Testis (tissue), 3 donors: Measurements from ENCODE around the gene IQGAP1. TPM values are rescaled to one million over a fixed set of nuclear protein-coding genes. Genes with fewer than 3 reads are reported as not detected.
"Not testable (repeated sequence)": the region's sequence is repeated elsewhere in the genome, so short reads cannot be mapped to it uniquely, and the experiment has no call there.

Source experiments
- DNase-seq: peaks from one replicate; pipeline ENCODE4 v3.0.0-alpha.2; 2019
- H3K27ac ChIP-seq, 2 donors: fragments of 200-600 bp; sonication (generic); one replicate each; pipeline ENCODE4 v1.5.1; 2019
- H3K27me3 ChIP-seq: fragments of 200-600 bp; sonication (generic); one replicate; pipeline ENCODE4 v1.5.1; 2019
- H3K36me3 ChIP-seq: fragments of 200-600 bp; sonication (generic); one replicate; pipeline ENCODE4 v1.5.1; 2017; ENCODE audit warnings: low read depth; ENCODE audit errors: missing control alignments
- H3K4me1 ChIP-seq: fragments of 200-600 bp; sonication (generic); one replicate; pipeline ENCODE4 v1.5.1; 2019
- H3K4me3 ChIP-seq, 2 donors: fragments of 200-600 bp; sonication (generic); one replicate each; pipeline ENCODE4 v1.5.1; 2017 to 2019
- H3K9me3 ChIP-seq: fragments of 200-600 bp; sonication (generic); one replicate; pipeline ENCODE4 v1.5.1; 2017
- POLR2A ChIP-seq: fragments of 450-650 bp; IDR thresholded peaks from one replicate; pipeline ENCODE4 v1.6.1; 2017; ENCODE audit warnings: antibody characterized with exemption, mild to moderate bottlenecking, moderate library complexity
- WGBS, 2 donors: methylation state at CpG; one replicate each; pipeline ENCODE4 v1.1.5; 2018; 5-methylcytosine and 5-hydroxymethylcytosine counted together
- intact Hi-C: fragments of 100-400 bp; cut with DNase I; formaldehyde crosslinking; loops from one replicate; pipeline ENCODE4 v1.15.1; 2023; ENCODE audit warnings: low total_unique reads
- polyA plus RNA-seq: library from polyadenylated mRNA; stranded (reverse); fragments of 350-450 nt; fragmentation: Illumina TruSeq; extraction: RNeasy Lipid Tissue Mini Kit (QIAGEN cat#74804); gene quantifications from one replicate; pipeline ENCODE4 v1.2.3, GENCODE V29; 2014; ENCODE audit warnings: low read depth, low replicate concordance; ENCODE audit not compliant: insufficient read depth
- total RNA-seq, 2 donors: library from RNA; depleted of rRNA; stranded (reverse); fragments of >200 nt; gene quantifications; one replicate each; pipeline ENCODE4 v1.2.3, GENCODE V29; 2016
- TF ChIP-seq, protein P1 (sequence below), 3 experiments: fragments of 450-650 bp in 2 of 3; fragments of 200-600 bp in 1 of 3; sonication (generic) in 1 of 3; IDR thresholded peaks; one replicate each; pipeline ENCODE4 v1.5.1; 2016 to 2019; ENCODE audit warnings: antibody characterized with exemption in 3 of 3, mild to moderate bottlenecking in 2 of 3, moderate library complexity in 1 of 3

IQGAP1 gene
- total and polyA plus RNA-seq, 3 donors from 2014 or later: 44.4 to 102 (median 86.9) TPM

DNA sequence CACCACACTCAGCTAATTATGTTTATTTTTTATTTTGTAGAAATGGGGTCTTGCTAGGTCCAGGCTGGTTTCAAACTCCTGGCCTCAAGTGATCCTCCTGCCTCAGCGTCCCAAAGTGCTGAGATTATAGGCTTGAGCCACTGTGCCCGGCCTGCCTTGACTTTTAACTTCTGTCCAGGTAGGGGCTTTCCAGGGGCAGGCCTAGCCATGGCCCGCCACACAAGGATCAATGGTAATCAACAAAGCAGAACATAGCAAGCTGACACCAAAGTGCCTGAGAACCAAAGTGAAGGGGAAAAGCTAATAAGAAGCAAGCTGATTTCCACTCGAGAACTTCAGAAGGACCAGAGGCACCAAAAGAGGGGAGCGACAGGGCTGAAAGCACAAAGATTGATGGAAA, 132.3 kb downstream of the IQGAP1 start:
- H3K9me3 ChIP-seq: no peaks in the 10 kb centered on the region
- no peaks in the 10 kb centered on the region for H3K27me3 ChIP-seq
- H3K36me3 ChIP-seq: no peaks in the 10 kb centered on the region
- no peak for DNase-seq
- H3K27ac ChIP-seq: no peak overlapping the region
- intact Hi-C loops: no loop called here
- 92 to 93% methylated on average over 5 of the region's 5 CpGs for WGBS, 2 donors
- no peaks in the 10 kb centered on the region for H3K4me1 ChIP-seq
- TF ChIP-seq, protein P1, sequence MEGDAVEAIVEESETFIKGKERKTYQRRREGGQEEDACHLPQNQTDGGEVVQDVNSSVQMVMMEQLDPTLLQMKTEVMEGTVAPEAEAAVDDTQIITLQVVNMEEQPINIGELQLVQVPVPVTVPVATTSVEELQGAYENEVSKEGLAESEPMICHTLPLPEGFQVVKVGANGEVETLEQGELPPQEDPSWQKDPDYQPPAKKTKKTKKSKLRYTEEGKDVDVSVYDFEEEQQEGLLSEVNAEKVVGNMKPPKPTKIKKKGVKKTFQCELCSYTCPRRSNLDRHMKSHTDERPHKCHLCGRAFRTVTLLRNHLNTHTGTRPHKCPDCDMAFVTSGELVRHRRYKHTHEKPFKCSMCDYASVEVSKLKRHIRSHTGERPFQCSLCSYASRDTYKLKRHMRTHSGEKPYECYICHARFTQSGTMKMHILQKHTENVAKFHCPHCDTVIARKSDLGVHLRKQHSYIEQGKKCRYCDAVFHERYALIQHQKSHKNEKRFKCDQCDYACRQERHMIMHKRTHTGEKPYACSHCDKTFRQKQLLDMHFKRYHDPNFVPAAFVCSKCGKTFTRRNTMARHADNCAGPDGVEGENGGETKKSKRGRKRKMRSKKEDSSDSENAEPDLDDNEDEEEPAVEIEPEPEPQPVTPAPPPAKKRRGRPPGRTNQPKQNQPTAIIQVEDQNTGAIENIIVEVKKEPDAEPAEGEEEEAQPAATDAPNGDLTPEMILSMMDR (IDR thresholded peaks at IDR 0.05): no peak
- TF ChIP-seq POLR2A: no peak
- no peak overlapping the region for H3K4me3 ChIP-seq

DNA sequence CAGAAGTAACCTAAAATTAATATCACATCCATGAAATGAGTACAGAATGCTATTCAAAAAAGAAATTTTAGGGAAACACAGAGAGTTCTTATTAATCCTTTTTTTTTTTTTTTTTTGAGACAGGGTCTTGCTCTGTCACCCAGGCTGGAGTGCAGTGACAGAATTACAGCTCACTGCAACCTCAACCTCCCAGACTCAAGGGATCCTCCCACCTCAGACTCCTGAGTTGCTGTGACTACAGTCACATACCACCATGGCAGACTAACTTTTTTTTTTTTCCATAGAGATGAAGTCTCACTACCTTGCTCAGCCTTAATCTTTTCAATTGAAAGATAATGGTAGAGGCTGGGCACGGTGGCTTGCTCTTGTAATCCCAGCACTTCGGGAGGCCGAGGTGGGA, 135.3 kb downstream of the IQGAP1 start:
- Histone ChIP-seq H3K9me3 (no peaks in the 10 kb centered on the region), H3K36me3 (no peaks in the 10 kb centered on the region), H3K4me1 (no peaks in the 10 kb centered on the region), H3K27ac (no peak overlapping the region), H3K27me3 (no peaks in the 10 kb centered on the region), H3K4me3 (no peak overlapping the region)
- TF ChIP-seq POLR2A: no peak
- TF ChIP-seq, protein P1 (IDR thresholded peaks at IDR 0.05): no peak
- DNase-seq: no peak
- WGBS, 2 donors: 87 to 98% methylated on average over 3 of the region's 3 CpGs
- intact Hi-C loops: no loop called here

DNA sequence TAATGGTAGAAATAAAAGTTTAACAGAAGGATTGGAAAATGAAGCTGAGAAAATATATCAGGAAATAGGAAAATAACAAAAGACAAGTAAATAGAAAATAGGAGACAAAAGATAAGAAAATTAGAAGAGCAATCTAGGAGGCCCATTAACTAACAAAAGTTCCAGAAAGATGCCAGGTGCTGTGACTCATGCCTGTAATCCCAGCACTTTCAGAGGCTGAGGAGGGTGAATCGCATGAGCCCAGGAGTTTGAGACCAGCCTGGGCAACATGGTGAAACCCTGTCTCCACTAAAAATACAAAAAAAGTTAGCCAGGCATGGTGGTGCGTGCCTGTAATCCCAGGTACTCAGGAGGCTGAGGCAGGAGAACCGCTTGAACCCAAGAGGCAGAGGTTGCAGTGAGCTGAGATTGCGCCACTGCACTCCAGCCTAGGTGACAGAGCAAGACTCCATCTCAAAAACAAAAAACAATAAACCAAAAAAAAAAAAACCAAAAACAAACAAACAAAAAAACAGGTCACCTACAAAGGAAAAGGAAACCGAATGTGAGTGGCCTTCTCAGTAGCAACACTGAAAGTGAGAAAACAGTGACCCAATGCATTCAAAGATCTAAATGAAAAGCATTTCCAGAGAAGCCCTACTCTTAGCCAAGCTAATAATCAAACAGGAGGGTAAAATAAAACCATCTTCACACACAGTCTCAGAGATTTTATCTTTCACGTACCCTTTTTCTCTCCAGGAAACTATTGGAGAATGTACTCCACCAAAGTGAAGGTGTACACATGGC, 136.2 kb downstream of the IQGAP1 start:
- DNase-seq, H3K9me3 ChIP-seq, H3K4me1 ChIP-seq, intact Hi-C loops, H3K36me3 ChIP-seq, H3K27ac ChIP-seq, H3K4me3 ChIP-seq, H3K27me3 ChIP-seq: not testable (repeated sequence)
- WGBS, 2 donors: 87 to 88% methylated on average over 6 of the region's 6 CpGs

DNA sequence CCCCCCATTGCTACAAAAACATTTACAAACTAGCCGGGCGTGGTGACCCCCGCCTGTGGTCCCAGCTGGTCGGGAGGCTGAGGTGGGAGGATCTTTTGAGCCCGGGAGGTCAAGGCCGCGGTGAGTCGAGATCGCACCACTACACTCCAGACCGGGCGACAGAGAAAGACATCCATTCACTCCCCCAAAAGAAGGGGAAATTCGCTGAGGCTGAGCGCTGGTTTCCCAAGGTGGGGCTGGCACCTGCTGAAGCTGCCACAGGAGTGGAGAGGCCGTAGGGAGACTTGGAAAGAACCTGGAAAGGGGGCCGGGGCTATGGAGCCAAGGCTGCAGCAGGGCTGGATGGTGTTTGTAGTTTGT, 140.9 kb downstream of the IQGAP1 start:
- H3K9me3 ChIP-seq: no peaks in the 10 kb centered on the region
- WGBS, 2 donors: 23 to 39% methylated on average over 15 of the region's 15 CpGs
- no peaks in the 10 kb centered on the region for H3K36me3 ChIP-seq
- TF ChIP-seq POLR2A: no peak
- TF ChIP-seq, protein P1 (IDR thresholded peaks at IDR 0.05): no peak
- H3K4me1 ChIP-seq: peaks cover 19% of the 10 kb centered on the region
- H3K4me3 ChIP-seq: peak overlapping the region; percentile 62 to 86
- DNase-seq: no peak
- H3K27ac ChIP-seq: peak overlapping the region; percentile 95 to 96
- intact Hi-C loops: no loop called here
- no peaks in the 10 kb centered on the region for H3K27me3 ChIP-seq

DNA sequence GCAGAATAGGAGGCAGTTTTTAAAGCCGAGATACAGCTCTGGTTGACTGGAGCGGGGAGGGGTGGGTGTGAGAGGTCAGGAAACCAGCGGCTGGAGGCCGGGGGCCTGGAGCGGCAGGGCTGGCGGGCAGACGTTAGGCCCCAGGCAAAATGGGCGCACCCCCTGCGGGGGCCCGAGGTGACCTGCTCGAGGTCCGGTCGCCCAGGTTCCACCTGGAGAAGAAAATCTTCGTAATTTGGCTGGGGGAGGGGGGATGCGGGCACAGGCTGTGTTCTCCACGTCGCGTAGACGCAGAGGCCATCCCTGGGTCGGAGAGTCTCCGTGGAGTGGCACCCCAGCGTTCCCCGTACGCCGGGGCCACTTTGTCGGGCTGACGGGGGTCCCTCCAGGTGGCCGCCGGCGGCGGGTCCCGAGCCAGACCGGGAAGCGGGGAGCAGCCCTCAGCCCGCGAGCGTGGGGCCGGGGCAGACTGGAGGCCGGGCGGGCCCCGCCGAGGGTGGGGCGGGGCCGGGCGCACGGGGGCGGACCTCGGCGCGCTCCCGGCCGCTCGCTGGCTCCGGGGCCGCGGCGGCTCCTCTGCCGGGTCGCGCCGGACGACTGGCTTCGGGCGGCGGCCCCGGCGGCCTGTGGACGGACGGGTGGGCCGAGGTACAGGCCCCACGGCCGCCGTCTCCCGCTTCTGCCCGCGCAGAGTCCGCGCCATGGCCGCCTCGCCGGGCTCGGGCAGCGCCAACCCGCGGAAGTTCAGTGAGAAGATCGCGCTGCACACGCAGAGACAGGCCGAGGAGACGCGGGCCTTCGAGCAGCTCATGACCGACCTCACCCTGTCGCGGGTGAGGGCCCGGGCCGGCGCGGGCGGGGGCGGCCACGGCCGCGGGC, 141.6 kb downstream of the IQGAP1 start, which contains the start of gene CRTC3:
TSS of gene CRTC3 (plus strand) at position 553 of the 879 bp plus-strand sequence. CDS start at position 702, 149 bp downstream.
- no peaks in the 10 kb centered on the region for H3K27me3 ChIP-seq
- 1 to 5% methylated on average over 16 to 96 of the region's 104 CpGs for WGBS, 2 donors
- H3K27ac ChIP-seq: peak within 1 kb of the TSS; percentile 95 to 96
- DNase-seq: peak; percentile 54
- peaks cover 26% of the 10 kb centered on the region for H3K4me1 ChIP-seq
- intact Hi-C loops: no loop called here
- H3K9me3 ChIP-seq: no peaks in the 10 kb centered on the region
- H3K4me3 ChIP-seq: peak within 1 kb of the TSS; percentile 62 to 86
- no peak for TF ChIP-seq POLR2A
- TF ChIP-seq, protein P1 (IDR thresholded peaks at IDR 0.05): no peak
- H3K36me3 ChIP-seq: no peaks in the 10 kb centered on the region
